Ishikawa (cell line): ENCODE measurements around the gene ELP2.

Source experiments
- MAX ChIP-seq: IDR thresholded peaks from 2 replicates; pipeline ENCODE4 v1.6.1; 2012
- RAD21 ChIP-seq: IDR thresholded peaks from 2 replicates; pipeline ENCODE4 v1.6.1; 2012; ENCODE audit warnings: low read depth

DNA sequence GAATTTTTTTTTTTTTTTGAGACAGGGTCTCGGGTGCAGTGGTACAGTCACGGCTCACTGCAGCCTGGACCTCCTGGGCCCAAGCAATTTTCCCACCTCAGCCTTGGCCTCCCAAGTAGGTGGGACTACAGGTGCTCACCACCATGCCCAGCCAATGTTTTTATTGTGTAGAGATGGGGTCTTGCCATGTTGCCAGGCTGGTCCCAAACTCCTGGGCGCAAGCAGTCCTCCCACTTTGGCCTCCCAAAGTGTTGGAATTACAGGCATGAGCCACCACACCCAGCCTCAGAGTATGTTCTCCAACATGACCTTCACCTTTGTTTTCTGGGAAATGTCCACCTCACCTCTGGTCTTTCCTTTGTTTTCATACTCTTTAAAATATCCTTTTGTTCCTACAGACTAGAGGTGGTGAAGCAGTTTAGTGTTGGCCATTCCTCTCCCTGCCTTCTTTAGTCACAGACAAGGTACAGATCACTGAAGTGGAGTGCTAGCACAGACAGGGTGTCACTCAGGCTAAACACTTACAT lies 38.1 kb downstream of the ELP2 start:
- TF ChIP-seq MAX (no peak), RAD21 (no peak)
